ENCODE measurements around the gene CSRNP3.

Gene CSRNP3

DNA sequence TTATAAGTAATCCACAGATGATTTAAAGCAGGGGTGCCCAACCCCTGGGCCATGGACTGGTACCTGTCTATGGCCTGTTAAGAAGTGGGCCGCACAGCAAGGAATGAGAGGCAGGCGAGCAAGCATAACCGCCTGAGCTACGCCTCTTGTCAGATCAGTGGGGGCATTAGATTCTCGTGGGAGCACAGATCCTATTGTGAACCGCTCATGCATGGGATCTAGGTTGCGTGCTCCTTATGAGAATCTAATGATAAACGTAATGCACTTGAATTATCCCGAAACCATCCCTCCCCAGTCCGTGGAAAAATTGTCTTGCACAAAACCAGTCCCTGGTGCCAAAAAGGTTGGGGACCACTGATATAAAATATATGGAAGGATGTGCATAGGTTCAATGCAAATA is 153.7 kb downstream of the CSRNP3 start:
- no peak for DNase-seq (ENCODE audit: low read depth)
- H3K4me3 ChIP-seq (ENCODE audit: low read depth, low read length): no peak overlapping the region
- no peak for TF ChIP-seq CTCF (IDR thresholded peaks at IDR 0.05; ENCODE audit: low read depth, low read length, missing control alignments)

DNA sequence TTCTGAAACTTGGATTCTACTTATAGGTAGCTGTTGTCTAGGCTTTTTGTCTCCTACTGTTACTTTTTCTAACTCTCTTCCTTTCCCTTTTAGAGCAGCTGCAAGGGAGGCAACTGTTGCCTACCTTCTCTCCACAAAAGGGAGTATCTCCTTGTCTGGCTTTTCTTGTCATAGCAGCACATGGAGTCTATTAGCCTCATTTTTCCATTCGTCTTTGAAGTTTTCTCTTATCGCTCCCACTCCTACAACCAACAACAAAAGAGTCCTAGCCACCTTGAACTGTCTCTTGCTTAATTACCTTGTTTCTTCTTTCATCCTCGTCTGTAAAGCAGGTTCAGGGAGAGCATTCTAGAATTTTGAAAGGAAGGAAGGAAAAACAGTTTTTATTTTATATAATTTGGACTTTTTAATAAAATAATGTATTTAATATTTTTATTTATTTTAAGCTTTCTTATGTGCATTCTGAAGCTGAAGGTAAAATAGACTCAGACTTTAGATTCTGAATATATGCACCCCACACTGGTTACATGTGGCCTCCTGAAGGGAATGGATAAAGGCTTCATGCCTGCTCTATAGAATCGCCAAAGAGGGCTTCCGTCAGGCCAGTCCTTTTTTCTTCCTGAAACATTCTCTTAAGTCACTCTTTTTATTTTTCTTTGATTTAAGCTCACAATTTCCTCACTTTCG is 154.4 kb downstream of the CSRNP3 start:
- no peak for DNase-seq (ENCODE audit: low read depth)
- TF ChIP-seq CTCF (IDR thresholded peaks at IDR 0.05; ENCODE audit: low read depth, low read length, missing control alignments): no peak
- H3K4me3 ChIP-seq (ENCODE audit: low read depth, low read length): no peak overlapping the region

DNA sequence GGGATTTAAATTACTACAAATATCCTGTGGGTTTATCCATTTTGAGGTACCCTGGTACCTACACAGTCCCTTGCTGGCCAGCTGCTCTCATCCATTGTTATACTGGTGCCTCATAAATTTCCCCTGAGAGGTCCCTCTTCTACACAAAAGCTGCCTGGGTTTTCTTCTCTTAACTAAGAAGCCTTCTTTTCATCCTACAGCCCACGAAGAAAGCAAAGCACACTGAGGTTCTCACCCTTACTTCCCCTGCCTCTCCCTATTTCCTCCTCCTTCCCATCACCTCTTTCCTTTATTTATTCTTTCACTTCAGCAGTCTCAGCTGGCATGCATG is 154.9 kb downstream of the CSRNP3 start:
- TF ChIP-seq CTCF (IDR thresholded peaks at IDR 0.05; ENCODE audit: low read depth, low read length, missing control alignments): no peak
- no peak for DNase-seq (ENCODE audit: low read depth)
- no peak overlapping the region for H3K4me3 ChIP-seq (ENCODE audit: low read depth, low read length)

DNA sequence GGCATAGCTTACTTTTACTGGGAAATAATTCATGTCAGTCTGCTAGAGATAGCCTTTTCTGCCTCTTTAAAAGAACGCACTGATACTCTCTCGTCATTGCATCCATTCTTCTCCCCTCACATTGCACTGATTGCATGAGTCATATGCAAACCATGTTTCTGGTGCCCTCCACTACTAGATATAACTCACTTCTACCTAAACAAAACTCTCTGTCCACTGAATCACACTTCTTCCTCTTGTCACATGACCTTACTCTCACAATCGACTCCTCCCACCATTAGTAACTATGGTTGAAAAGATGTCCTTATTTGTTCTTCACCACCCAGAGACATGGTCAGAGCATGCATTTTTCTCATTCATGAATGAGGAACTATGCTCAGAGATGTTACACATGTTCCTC is 158.0 kb downstream of the CSRNP3 start:
- TF ChIP-seq CTCF (IDR thresholded peaks at IDR 0.05; ENCODE audit: low read depth, low read length, missing control alignments): no peak
- no peak overlapping the region for H3K4me3 ChIP-seq (ENCODE audit: low read depth, low read length)
- no peak for DNase-seq (ENCODE audit: low read depth)

DNA sequence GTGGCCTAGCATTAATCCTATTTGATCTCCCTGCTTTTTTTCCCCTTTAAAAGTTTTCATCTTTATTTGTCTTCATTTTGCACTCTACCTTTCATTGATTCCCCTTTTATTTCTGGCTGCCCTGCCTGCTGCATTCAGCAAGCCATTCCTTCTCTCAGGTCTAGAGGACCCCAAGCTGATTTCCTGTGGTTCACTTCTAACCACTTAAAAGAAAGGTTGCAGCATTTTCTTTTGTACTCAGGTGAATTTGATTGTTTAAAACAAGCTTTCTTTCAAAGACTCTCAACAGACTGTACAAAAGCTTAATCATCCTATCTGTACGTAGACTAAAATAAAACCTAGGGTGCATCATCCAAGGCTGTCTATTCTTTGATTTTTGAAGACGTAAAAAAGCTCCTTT is 160.3 kb downstream of the CSRNP3 start:
- H3K4me3 ChIP-seq (ENCODE audit: low read depth, low read length): no peak overlapping the region
- TF ChIP-seq CTCF (IDR thresholded peaks at IDR 0.05; ENCODE audit: low read depth, low read length, missing control alignments): no peak
- no peak for DNase-seq (ENCODE audit: low read depth)

DNA sequence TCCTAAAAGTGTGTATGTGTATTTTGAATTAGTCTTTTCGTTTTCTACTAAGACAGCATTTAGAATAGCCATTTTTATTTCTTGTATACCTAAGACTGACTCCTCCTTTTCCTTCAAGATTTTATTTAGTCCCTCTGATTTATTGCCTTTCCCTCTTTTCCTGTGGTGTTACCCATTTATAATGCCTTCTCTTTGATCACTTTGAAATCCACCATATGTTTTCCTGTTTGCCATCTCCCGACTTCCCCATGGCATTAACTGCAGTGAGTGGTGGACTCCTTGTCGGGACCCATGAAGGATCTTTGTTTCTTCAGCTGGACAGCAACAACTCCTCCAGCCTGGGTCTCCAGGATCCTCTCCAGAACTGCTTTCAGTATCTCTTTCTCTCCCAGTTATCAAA is 160.7 kb downstream of the CSRNP3 start:
- TF ChIP-seq CTCF (IDR thresholded peaks at IDR 0.05; ENCODE audit: low read depth, low read length, missing control alignments): no peak
- DNase-seq (ENCODE audit: low read depth): no peak
- H3K4me3 ChIP-seq (ENCODE audit: low read depth, low read length): no peak overlapping the region

- DNase-seq (ENCODE audit: low read depth): no peak
These were observed 161.6 kb downstream of the CSRNP3 start for GRCh38 chr2:165631089-165631488.

More at GRCh38 chr2:165631089-165631488, 161.6 kb downstream of the CSRNP3 start:
- no peak overlapping the region for H3K4me3 ChIP-seq (ENCODE audit: low read depth, low read length)
- TF ChIP-seq CTCF (IDR thresholded peaks at IDR 0.05; ENCODE audit: low read depth, low read length, missing control alignments): no peak

Data from GM12864 (cell line).